Fibroblast of lung (primary cell): ENCODE measurements around the gene SEC14L6. TPM values are rescaled to one million over a fixed set of nuclear protein-coding genes. Genes with fewer than 3 reads are reported as not detected.

ENCODE experiments used
- DNase-seq, 2 donors: peaks; one replicate each; pipeline versions ENCODE4 v3.0.0 to v3.0.0-alpha.2; 2010; ENCODE audit warnings: low read depth in 2 of 2
- H2AFZ ChIP-seq: 2 replicates; pipeline ENCODE4 v1.5.1; 2012; ENCODE audit warnings: low read length, control low read depth, inconsistent platforms
- H3K27ac ChIP-seq: 2 replicates; pipeline ENCODE4 v1.5.1; 2011; ENCODE audit warnings: low read length, control low read depth; ENCODE audit not compliant: insufficient read depth
- H3K27me3 ChIP-seq: 2 replicates; pipeline ENCODE4 v1.5.1; 2011; ENCODE audit warnings: mild to moderate bottlenecking, low read length; ENCODE audit not compliant: control insufficient read depth, insufficient read depth
- H3K36me3 ChIP-seq: 2 replicates; pipeline ENCODE4 v1.5.1; 2011; ENCODE audit warnings: low read length; ENCODE audit not compliant: control insufficient read depth, insufficient read depth
- H3K4me1 ChIP-seq: 2 replicates; pipeline ENCODE4 v1.5.1; 2011; ENCODE audit warnings: low read length; ENCODE audit not compliant: control insufficient read depth, insufficient read depth; ENCODE audit errors: extremely low read depth
- H3K4me2 ChIP-seq: 2 replicates; pipeline ENCODE4 v1.5.1; 2011; ENCODE audit warnings: low read length, control low read depth; ENCODE audit not compliant: insufficient read depth; ENCODE audit errors: extremely low read depth
- H3K4me3 ChIP-seq, 4 experiments: fragments of 200-600 bp in 1 of 4; sonication (generic) in 1 of 4; replicated peaks in 1 of 4; 2 replicates each; pipeline ENCODE4 v1.5.1; 2011 to 2016; ENCODE audit warnings: low read length in 4 of 4, low read depth in 3 of 4, mild to moderate bottlenecking in 3 of 4, control low read depth in 2 of 4, inconsistent platforms in 1 of 4, mixed read lengths in 1 of 4; ENCODE audit not compliant: insufficient read depth in 1 of 4; ENCODE audit errors: control extremely low read depth in 1 of 4
- H3K79me2 ChIP-seq: 2 replicates; pipeline ENCODE4 v1.5.1; 2012; ENCODE audit warnings: mild to moderate bottlenecking, low read length, inconsistent platforms; ENCODE audit not compliant: control insufficient read depth, insufficient read depth
- H3K9ac ChIP-seq: 2 replicates; pipeline ENCODE4 v1.5.1; 2011; ENCODE audit warnings: mild to moderate bottlenecking, low read length, control low read depth; ENCODE audit not compliant: insufficient read depth
- H3K9me3 ChIP-seq: 2 replicates; pipeline ENCODE4 v1.5.1; 2012; ENCODE audit warnings: low read depth, low read length; ENCODE audit not compliant: control insufficient read depth, insufficient read depth
- H4K20me1 ChIP-seq: 2 replicates; pipeline ENCODE4 v1.5.1; 2011; ENCODE audit warnings: low read length; ENCODE audit not compliant: control insufficient read depth, insufficient read depth; ENCODE audit errors: extremely low read depth
- EZH2 ChIP-seq: IDR thresholded peaks from 2 replicates; pipeline ENCODE4 v1.5.1; 2012; ENCODE audit warnings: low read length, control low read depth, mild to moderate bottlenecking; ENCODE audit errors: missing control alignments
- polyA plus RNA-seq, 2 donors: library from polyadenylated mRNA; depleted of rRNA in 1 of 2; stranded (reverse) in 1 of 2; unstranded in 1 of 2; fragments of >200 nt; gene quantifications; 2 replicates each; pipeline ENCODE4 v1.2.1, GENCODE V29; 2011 to 2012; ENCODE audit warnings: missing spikeins in 1 of 2
- total RNA-seq: library from RNA; depleted of rRNA; stranded (reverse); fragments of >200 nt; gene quantifications from 2 replicates; pipeline ENCODE4 v1.2.1, GENCODE V29; 2014
- TF ChIP-seq, protein P1 (sequence below), 2 donors: IDR thresholded peaks in 1 of 2; conservative IDR thresholded peaks in 1 of 2; 1 replicate in 1 of 2; 2 replicates in 1 of 2; pipeline ENCODE4 v1.5.1; 2011 to 2012; ENCODE audit warnings: low read length in 2 of 2, control low read depth in 1 of 2, inconsistent platforms in 1 of 2, low read depth in 1 of 2, mild to moderate bottlenecking in 1 of 2

SEC14L6 gene
- total and polyA plus RNA-seq, 2 donors (not counting 1 experiment from before 2014, with no cell fraction given) = 0.12 to 0.66 TPM

DNA sequence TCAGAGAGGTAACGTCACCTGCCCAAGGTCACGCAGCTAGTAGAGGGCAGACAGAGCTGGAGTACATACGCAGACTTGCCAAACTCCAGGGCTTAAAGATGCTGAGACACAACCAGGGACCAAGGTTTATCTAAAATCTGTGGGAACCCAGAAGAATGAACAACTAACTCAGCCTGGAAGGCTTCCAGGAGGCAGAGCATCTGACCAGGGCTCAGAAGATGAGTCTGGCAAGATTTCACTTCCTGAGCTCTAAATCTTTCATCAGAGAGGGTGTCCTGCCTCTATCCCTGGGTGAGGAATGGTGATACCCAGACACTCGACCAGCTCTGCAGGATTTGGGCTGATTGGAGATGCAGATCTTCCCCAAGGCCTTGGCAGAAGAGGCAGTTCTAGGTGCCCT is 18.8 kb upstream of the SEC14L6 start:
- H3K4me1 ChIP-seq = no peaks in the 10 kb centered on the region
- H3K9me3 ChIP-seq = no peaks in the 10 kb centered on the region
- peaks cover 7% of the 10 kb centered on the region for H3K27me3 ChIP-seq
- H3K27ac ChIP-seq = no peak overlapping the region
- H3K4me2 ChIP-seq = no peak overlapping the region
- no peak overlapping the region for H3K4me3 ChIP-seq
- no peak for DNase-seq
- H3K9ac ChIP-seq = no peak overlapping the region
- H3K36me3 ChIP-seq = no peaks in the 10 kb centered on the region
- no peaks in the 10 kb centered on the region for H4K20me1 ChIP-seq
- no peaks in the 10 kb centered on the region for H3K79me2 ChIP-seq
- no peak overlapping the region for H2AFZ ChIP-seq
- TF ChIP-seq, protein P1, sequence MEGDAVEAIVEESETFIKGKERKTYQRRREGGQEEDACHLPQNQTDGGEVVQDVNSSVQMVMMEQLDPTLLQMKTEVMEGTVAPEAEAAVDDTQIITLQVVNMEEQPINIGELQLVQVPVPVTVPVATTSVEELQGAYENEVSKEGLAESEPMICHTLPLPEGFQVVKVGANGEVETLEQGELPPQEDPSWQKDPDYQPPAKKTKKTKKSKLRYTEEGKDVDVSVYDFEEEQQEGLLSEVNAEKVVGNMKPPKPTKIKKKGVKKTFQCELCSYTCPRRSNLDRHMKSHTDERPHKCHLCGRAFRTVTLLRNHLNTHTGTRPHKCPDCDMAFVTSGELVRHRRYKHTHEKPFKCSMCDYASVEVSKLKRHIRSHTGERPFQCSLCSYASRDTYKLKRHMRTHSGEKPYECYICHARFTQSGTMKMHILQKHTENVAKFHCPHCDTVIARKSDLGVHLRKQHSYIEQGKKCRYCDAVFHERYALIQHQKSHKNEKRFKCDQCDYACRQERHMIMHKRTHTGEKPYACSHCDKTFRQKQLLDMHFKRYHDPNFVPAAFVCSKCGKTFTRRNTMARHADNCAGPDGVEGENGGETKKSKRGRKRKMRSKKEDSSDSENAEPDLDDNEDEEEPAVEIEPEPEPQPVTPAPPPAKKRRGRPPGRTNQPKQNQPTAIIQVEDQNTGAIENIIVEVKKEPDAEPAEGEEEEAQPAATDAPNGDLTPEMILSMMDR (conservative IDR thresholded peaks at IDR 0.05 in 1 of 2, IDR thresholded peaks at IDR 0.05 in 1 of 2; ENCODE audit: low read depth in 1 of 2, low read length in 2 of 2) = no peak
- no peak for TF ChIP-seq EZH2

DNA sequence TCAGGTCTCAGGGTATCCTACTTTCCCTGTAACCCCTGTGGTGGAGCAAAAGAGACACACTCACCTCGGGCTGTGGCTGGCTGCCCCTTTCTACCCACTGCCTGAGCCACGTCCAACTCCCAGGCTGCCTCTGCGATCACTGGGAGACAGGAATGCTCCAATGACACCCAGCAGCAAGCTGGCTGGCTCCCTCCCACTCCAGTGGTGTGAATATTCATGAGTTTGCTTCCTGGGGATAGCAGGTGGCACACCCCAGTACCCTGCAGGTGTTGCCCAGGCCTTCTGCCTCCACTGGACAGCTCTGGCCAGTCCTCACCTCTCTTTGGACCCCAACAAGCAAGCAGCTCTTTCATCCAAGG is 18.2 kb upstream of the SEC14L6 start:
- TF ChIP-seq EZH2 = no peak
- TF ChIP-seq, protein P1 (conservative IDR thresholded peaks at IDR 0.05 in 1 of 2, IDR thresholded peaks at IDR 0.05 in 1 of 2; ENCODE audit: low read depth in 1 of 2, low read length in 2 of 2) = no peak
- peaks cover 7% of the 10 kb centered on the region for H3K27me3 ChIP-seq
- H2AFZ ChIP-seq = no peak overlapping the region
- H3K4me3 ChIP-seq = no peak overlapping the region
- H3K36me3 ChIP-seq = no peaks in the 10 kb centered on the region
- H3K27ac ChIP-seq = no peak overlapping the region
- H3K4me1 ChIP-seq = no peaks in the 10 kb centered on the region
- H3K4me2 ChIP-seq = no peak overlapping the region
- H3K79me2 ChIP-seq = no peaks in the 10 kb centered on the region
- H3K9ac ChIP-seq = no peak overlapping the region
- no peaks in the 10 kb centered on the region for H4K20me1 ChIP-seq
- no peaks in the 10 kb centered on the region for H3K9me3 ChIP-seq
- no peak for DNase-seq

DNA sequence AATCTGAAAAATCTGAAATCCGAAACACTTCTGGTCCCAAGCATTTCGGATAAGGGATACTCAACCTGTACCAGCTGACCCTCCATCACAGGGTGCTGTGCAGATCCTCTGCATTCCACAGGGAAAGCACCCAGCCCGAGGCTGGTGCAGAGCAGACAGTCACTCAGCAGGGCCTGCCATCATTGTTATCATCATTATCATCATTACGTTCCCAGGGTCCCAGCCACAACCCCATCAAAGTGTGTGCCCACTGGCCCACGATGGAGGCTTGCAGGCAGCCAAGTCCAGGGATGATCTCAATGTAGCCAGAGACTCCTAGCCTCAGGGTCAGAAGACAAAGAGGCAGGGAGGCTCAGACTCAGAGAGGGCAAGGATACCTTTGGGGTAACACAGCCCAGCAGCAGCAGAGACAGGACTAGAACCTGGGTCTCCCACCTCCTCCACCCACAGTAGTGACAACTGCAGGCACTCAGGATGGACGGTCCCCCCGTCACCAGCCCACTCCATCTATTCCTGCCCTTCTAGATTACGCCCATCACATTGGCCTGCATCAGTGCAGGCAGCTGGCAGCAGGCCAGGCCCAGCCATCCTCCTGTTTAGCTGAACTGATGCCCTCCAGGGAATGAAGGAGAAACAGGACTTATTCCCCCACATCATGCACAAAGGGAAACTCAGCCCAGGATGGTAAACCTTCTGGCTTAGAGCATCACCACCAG is 17.7 kb upstream of the SEC14L6 start:
- no peak overlapping the region for H3K9ac ChIP-seq
- no peak overlapping the region for H3K27ac ChIP-seq
- no peak for DNase-seq
- TF ChIP-seq, protein P1 (conservative IDR thresholded peaks at IDR 0.05 in 1 of 2, IDR thresholded peaks at IDR 0.05 in 1 of 2; ENCODE audit: low read depth in 1 of 2, low read length in 2 of 2) = no peak
- no peak for TF ChIP-seq EZH2
- H3K27me3 ChIP-seq = peaks cover 4% of the 10 kb centered on the region
- H4K20me1 ChIP-seq = no peaks in the 10 kb centered on the region
- no peak overlapping the region for H3K4me3 ChIP-seq
- no peaks in the 10 kb centered on the region for H3K4me1 ChIP-seq
- no peaks in the 10 kb centered on the region for H3K79me2 ChIP-seq
- H3K9me3 ChIP-seq = no peaks in the 10 kb centered on the region
- no peak overlapping the region for H2AFZ ChIP-seq
- H3K4me2 ChIP-seq = no peak overlapping the region
- no peaks in the 10 kb centered on the region for H3K36me3 ChIP-seq
